ENCODE results near the gene AKR1E2. TPM values are rescaled to one million over a fixed set of nuclear protein-coding genes. Genes with fewer than 3 reads are reported as not detected.

The AKR1E2 gene
- total and polyA plus RNA-seq, 9 of the 15 experiments (the other 6 are each of a cell fraction or from before 2014, with no cell fraction given) = 4.2 to 16.6 (median 9.8) TPM

- H3K36me3 ChIP-seq (ENCODE audit: control insufficient read depth, insufficient read depth, low read length) = peaks cover 53% of the 10 kb centered on the region; the same call in 2 of the 3 replicates
- DNase-seq (ENCODE audit: extremely low read depth in 1 of 4, low spot score in 3 of 4) = no peak
- no TSS peak for BruUV-seq (replicated peaks)
- no peaks in the 10 kb centered on the region for H3K27me3 ChIP-seq (ENCODE audit: control insufficient read depth in 2 of 2, insufficient read depth in 2 of 2, low read length in 2 of 2)
- H4K20me1 ChIP-seq (replicated peaks; ENCODE audit: control insufficient read depth, insufficient read depth, low read length) = no peaks in the 10 kb centered on the region
- H3K79me2 ChIP-seq (ENCODE audit: control insufficient read depth, insufficient read depth, low read length) = no peaks in the 10 kb centered on the region
- in situ Hi-C loops (cut with MboI) = loop anchor here (10.0 kb wide), 1 partner anchor 445 kb away; no protein-coding TSS in a partner anchor
- peaks cover 0 to 2% of the 10 kb centered on the region in 2 experiments; a peak in 1 of 5 replicates for H3K4me1 ChIP-seq (replicated peaks in 1 of 2; ENCODE audit: control insufficient read depth in 2 of 2, insufficient read depth in 2 of 2, low read length in 2 of 2)
- H3K4me3 ChIP-seq = no peak overlapping the region
- intact Hi-C loops (cut with micrococcal nuclease) = loop anchor here (10.0 kb wide), 1 partner anchor 595 kb away; no protein-coding TSS in a partner anchor
- H3K9me1 ChIP-seq (ENCODE audit: control insufficient read depth, insufficient read depth, low read length) = no peaks in the 10 kb centered on the region
- no peak for ATAC-seq
- peak overlapping the region in 1 of 2 experiments; percentile 39; a peak in 1 of 4 replicates for H3K9ac ChIP-seq (ENCODE audit: insufficient read depth in 1 of 2, low read depth in 2 of 2, low read length in 2 of 2)
- H2AFZ ChIP-seq (ENCODE audit: low read depth, low read length) = no peak overlapping the region
- FAIRE-seq = no peak
- no peak overlapping the region for H3K27ac ChIP-seq (ENCODE audit: extremely low read depth, low read depth, low read length)
- no peak overlapping the region for H3K4me2 ChIP-seq (ENCODE audit: insufficient read depth, low read length)
- ChIA-PET POLR2A (interaction anchor here (0.6 to 2.9 kb wide), 5 partner anchors 9 to 732 kb away, joined by 3 to 25 read pairs (median 4); no protein-coding TSS in a partner anchor), CTCF (ENCODE audit: low intra/inter-chr PET ratio) (no interaction called here)
- 53% methylated on average over 2 of the region's 2 CpGs for WGBS (ENCODE audit: insufficient coverage, low coverage, missing lambda C conversion rate)
- TF ChIP-seq POLR2A (conservative IDR thresholded peaks at IDR 0.05) = no peak
- TF ChIP-seq GTF2B (IDR thresholded peaks at IDR 0.05; ENCODE audit: extremely low read depth, insufficient read length) = no peak
- TF ChIP-seq USF1 (CRISPR knock-in tag; IDR thresholded peaks at IDR 0.05) = no peak
- TF ChIP-seq IFI16 (CRISPR knock-in tag; IDR thresholded peaks at IDR 0.05) = no peak
- TF ChIP-seq C11orf30 (IDR thresholded peaks at IDR 0.05; ENCODE audit: low read depth) = no peak
- TF ChIP-seq EGR1 (conservative IDR thresholded peaks at IDR 0.05) = no peak
- TF ChIP-seq ADNP (tag; IDR thresholded peaks at IDR 0.05) = no peak
- TF ChIP-seq KAT7 (CRISPR knock-in tag; IDR thresholded peaks at IDR 0.05; ENCODE audit: borderline replicate concordance) = no peak
- TF ChIP-seq RBM15 (IDR thresholded peaks at IDR 0.05; ENCODE audit: insufficient read depth, low read length) = no peak
- no peak for TF ChIP-seq TFAP4 (CRISPR knock-in tag; IDR thresholded peaks at IDR 0.05; ENCODE audit: borderline replicate concordance)
- TF ChIP-seq STAT6 (CRISPR knock-in tag; IDR thresholded peaks at IDR 0.05) = no peak
- no peak for TF ChIP-seq RBM34 (IDR thresholded peaks at IDR 0.05; ENCODE audit: borderline replicate concordance, insufficient read depth, low read length)
- no peaks in the 10 kb centered on the region for H3K9me3 ChIP-seq (replicated peaks; ENCODE audit: control insufficient read depth, insufficient read depth, low read depth, low read length)
Observed at GRCh38 chr10:4840151-4840550, 14.1 kb downstream of the AKR1E2 start.
